Activated CD8-positive, alpha-beta memory T cell treated with anti-CD3 and anti-CD28 coated beads for 4 hours (primary cell): ENCODE results near the gene FAM240B.

Experiments
- DNase-seq, 2 donors: peaks; one replicate each; pipeline ENCODE4 v3.0.0-alpha.2; 2020; ENCODE audit warnings: low read depth in 2 of 2

Gene FAM240B

GRCh38 chr9:38670542-38671371 lies 49.2 kb downstream of the FAM240B start:
- DNase-seq = no peak

GRCh38 chr9:38668791-38669466 lies 51.0 kb downstream of the FAM240B start:
- no peak for DNase-seq

- no peak for DNase-seq
Observed at GRCh38 chr9:38662763-38663593, 57.0 kb downstream of the FAM240B start.

GRCh38 chr9:38659538-38659937 lies 60.4 kb downstream of the FAM240B start:
- no peak for DNase-seq

- no peak for DNase-seq
Observed at GRCh38 chr9:38656896-38657295, 63.0 kb downstream of the FAM240B start.

- DNase-seq = no peak
Observed at GRCh38 chr9:38652486-38652885, 67.4 kb downstream of the FAM240B start.

- DNase-seq = no peak
Observed at GRCh38 chr9:38652044-38652443, 67.9 kb downstream of the FAM240B start.

- no peak for DNase-seq
Observed at GRCh38 chr9:38651400-38652042, 68.4 kb downstream of the FAM240B start.

- no peak for DNase-seq
Observed at GRCh38 chr9:38650564-38650963, 69.4 kb downstream of the FAM240B start.

- DNase-seq = no peak
Observed at GRCh38 chr9:38649731-38650363, 70.1 kb downstream of the FAM240B start.

- no peak for DNase-seq
Observed at GRCh38 chr9:38644601-38645000, 75.3 kb downstream of the FAM240B start.
